Fibroblast of skin of right biceps (primary cell): ENCODE results near the gene HOXD9.
A peak's percentile ranks its signal among the peaks of the same experiment; 100 is the strongest.

ENCODE experiments used
- DNase-seq: peaks from one replicate; pipeline ENCODE4 v3.0.0-alpha.2; 2013

Gene HOXD9

GRCh38 chr2:176122683-176123410 is at the start of gene HOXD9:
Gene HOXD9, plus strand, starts transcription at chr2:176122719. Its CDS starts 50 bp downstream, at chr2:176122769.
- DNase-seq: peak; percentile 90

GRCh38 chr2:176072951-176073904 is 49.3 kb upstream of the HOXD9 start:
- DNase-seq: no peak

DNA sequence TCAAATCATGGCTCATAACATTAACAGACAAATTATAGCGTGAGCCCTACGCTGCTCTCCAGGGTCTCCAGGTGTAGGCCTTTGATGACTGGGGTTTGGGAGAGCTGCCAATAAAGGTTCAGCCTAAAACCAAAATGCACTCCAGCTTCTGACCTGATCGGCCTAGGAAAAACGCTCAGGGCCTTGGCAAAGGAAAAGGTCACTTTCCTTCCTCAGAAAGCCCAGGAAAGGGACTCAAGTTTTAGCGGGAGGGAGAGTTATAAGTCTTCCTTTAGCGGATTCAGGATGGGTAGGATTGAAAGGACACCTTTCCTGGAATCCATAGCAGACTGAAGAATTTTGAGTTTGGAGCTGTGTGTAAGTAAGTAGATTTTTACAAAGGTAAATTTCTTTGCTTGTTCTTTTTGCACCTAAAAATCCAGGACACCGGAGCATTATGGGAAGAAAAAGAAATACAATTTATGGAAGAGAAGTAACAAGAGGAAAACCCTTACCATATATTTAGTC is 47.5 kb upstream of the HOXD9 start:
- no peak for DNase-seq

DNA sequence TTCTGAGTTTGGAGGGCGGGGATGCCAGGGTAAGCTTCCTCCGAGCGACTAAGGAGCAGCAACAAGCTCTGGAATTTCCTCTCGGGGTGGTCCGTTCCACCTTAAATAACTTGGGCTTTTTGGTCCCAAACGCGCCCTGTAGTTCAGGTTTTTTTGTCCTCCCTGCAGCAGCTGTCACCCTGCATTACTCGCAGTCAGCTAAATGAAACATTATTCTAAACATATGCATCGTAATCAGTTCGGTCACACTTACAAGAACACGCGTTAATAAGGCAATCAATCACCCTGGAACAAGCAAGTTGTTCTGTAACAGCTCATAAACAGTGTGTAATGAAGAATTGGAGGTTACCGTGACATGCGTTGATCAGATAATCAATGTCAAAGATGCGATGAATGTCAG is 47.0 kb upstream of the HOXD9 start:
- DNase-seq: no peak

DNA sequence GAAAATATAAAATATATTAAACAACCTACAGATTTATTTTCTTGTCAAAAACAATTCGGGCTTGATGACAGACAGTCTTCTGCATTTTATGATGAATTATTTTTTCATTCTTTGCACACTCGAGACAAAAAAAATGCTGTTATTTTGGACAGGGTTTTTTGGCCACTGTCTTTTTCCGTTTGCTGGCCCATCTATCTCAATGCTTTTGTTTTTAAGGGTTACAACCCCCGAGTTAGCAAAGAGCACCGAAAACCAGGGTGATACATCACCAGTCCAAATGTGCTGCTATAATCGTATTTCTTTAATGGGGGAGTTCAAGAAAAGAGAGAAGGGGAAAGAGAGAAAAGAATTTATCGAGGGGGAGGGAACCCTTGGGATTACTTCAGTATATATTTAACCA is 46.5 kb upstream of the HOXD9 start:
- DNase-seq: no peak

- no peak for DNase-seq
These were observed 45.7 kb upstream of the HOXD9 start for GRCh38 chr2:176076796-176077195.

DNA sequence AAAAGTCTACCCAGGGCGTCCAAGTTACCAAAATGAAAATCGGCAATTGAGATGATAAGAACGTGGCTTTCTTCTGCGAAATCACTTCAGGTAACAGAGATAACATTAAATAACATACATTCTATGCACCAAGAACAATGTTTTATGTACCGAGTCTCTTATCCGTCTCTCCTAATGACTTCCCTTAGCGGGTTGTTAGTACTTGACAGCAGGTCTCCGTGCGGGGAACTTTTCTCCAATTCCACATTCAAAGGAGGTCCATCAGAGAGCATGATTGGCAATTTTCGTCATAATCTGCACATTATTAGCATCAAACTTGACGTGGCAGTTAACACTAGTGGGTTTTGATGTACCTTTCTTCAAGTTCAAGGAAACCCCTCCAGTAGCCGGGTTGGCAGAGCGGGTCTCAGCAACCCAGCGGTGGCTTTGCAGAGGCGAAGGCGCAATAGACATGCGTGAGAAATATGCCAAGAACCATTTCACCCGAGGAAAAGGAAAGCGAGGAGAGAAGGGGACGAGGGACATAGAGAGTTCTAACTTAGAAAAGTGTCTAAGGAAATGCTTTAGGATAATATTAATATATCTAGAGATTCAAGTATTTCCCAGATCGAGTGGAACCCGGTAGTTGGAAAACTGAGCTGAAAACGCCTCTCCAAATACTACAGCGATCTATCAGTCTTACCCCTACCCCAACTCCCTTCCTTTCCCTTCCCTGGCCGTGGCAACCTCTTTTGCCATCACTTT is 43.8 kb upstream of the HOXD9 start:
- no peak for DNase-seq

DNA sequence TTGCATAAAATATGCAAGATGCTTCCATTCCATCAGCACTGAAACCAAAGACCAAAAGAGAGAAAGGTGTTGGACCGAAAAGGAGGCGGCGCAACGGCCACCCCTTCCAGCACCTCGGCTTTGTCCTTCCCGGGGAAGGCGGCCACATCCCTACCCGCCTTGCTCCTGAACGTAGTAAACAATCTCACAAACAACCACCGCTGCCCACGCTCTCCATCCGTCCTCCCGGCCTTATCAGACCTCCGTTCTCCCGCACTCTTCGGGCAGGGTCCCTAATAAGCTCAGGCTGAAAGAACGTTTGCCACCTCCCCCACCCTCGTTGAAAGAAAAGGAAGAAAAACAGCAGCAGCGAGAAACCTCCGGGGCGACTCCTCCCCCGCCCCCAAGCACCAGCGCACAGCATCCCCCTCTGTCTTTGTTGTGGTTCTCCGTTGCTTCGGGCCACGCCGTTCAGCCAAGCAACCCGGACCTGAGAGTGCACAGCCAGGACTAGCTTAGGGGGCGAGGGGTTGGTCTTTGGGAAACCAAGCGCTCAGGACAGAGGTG is 43.2 kb upstream of the HOXD9 start:
- DNase-seq: no peak

DNA sequence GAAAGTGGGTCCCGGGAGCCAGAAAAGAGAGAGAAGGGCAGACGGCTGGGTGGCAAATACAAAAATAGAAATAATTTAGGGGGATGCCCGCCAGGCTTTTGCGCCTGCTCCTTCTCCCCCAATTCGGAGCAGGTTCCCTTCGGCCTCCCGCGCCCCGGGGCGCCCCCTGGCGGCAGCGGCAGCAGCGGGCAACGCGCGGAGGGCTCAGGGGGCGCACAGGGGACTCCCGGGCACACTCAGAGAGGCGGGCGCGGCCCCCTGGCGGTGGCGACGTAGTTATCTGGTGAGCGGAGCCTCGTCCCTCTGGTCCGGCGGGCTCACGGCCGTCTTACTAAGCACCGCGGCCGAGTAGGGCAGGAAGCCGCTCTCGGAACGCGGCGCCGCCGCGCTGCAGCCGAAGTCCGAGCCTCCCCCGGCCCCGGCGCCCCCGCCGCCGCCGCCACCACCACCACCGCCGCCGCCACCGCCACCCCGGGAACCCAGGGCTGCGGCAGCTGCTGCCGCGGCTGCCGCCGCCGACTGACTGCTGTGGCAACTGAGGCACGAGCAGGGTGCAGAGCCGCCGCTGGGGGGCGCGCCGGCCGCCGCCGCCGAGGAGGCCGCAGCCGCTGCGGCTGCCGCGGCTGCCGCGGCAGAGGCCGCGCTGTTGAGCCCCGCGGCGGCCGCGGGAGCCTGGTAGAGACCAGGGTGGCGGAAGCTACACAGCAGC is 42.5 kb upstream of the HOXD9 start:
- DNase-seq: peak; percentile 63

DNA sequence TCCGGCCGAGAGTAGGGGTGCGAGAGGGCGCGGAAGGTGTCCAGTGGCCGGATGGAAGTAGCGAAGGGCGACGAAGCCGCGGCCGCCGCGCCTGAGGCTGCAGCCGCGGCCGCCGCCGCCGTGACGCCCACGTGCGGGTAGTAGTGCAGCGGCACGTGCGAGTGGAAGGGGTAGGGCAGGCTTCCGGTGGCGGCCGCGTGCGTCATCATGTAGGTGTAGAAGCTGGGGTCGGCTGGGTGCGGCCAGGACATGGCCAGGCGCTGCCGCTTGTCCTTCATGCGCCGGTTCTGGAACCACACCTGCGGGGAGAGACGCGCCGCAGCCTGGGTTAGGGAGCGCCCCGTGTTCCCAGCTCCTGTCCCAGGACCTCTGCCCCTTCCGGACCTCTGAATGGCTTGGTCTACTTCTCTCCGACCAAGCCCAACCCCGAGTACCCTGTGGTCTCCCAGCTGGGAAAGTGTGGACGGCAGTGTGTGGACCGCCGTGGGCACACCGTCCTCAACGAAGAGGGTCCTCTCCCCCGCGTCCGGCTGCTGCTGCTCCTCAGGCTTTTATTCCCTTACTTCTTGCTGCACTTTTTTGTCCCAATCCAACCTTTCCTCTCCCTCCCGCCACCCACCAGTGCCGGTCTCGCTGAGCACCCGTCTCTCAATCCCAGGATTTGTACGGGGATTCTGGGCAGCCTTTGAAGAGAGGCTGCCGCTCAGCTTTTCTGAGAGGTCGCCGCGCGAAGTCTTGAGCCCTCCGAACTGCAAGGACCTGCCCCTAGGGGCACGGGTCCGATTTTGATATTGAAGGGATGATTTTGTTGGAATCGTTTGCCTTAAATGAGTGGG is 41.8 kb upstream of the HOXD9 start:
- DNase-seq: no peak

GRCh38 chr2:176081376-176081836 is 41.1 kb upstream of the HOXD9 start:
- DNase-seq: no peak

DNA sequence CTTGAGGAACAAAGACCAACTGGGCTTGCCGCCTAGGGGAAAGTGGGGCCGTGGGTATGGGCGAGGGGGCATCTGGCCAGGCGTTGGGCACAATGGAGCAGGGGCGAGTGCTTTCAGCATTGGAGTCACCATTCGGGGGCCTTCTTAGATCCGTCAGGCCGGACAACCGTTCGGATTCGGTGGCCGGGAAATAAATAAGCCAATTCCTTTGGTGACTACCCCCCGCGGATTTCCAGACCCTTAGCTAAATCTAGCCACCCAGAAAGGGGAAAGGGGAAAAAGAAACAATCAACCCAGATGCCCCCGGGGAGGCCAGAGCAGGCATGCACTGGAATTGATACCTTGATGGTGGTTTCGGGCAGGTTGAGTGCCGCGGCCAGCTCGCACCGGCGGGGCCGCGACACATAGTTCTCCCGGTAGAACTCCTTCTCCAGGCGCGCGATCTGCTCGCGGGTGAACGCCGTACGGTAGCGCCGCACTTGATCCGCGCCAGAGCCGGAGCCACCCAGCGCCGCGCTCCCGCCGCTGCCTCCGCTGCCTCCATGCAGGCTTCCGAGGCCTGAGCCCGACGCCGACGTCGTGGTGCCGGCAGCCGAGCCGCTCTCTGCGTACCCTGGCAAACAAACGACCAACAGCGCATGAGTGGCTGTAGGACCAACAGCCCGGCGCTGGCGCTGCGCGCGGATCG is 40.5 kb upstream of the HOXD9 start:
- DNase-seq: no peak

DNA sequence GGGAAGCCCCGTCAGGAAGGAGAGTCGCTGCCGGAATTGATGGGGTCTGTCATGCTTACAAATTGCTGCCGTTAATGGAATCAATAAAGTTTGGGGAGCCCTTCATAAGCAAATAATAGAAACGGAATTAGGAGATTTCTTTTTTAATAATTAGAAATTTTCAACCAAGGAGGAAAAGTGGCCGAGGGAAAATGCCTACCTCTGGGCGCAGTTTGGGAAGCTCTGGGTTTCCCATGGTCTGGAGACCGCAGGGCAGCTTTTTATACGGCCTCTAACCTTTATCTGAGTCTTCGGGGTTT is 40.0 kb upstream of the HOXD9 start:
- no peak for DNase-seq

GRCh38 chr2:176082824-176083751 is 39.4 kb upstream of the HOXD9 start:
- DNase-seq: no peak

GRCh38 chr2:176083796-176084261 is 38.7 kb upstream of the HOXD9 start, which contains the start of gene EVX2:
Gene EVX2, minus strand, starts transcription at chr2:176083962. Its CDS starts 186 bp downstream, at chr2:176083776.
- no peak for DNase-seq

DNA sequence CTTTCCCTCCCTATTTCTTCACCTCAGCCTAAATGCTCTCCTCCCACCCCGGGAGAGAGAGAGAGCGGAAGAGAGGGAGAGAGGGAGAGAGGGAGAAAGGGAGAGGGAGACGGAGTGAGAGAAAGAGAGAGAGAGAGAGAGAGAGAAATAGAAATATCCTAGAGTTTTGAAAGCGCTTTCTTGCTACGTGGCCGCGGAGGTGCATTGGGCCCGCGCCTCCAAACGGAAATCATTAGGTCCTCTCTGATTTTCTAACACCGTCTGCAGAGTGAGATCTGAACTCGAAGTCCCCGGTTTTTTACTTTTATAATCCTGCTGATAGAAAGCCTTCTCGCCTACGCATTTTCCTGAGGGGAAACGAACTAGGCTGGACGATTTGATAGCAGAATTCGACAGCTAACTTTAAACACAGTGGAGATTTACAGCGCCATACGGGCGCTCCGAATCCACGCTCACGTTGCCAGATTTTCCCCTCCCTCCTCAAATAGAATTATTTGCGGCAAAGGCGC is 37.9 kb upstream of the HOXD9 start:
- DNase-seq: no peak

- no peak for DNase-seq
These were observed 37.3 kb upstream of the HOXD9 start for GRCh38 chr2:176085120-176085788.
